SW 1271 (cell line): Measurements from ENCODE around the gene COL18A1.
"Not testable (repeated sequence)": the region's sequence is repeated elsewhere in the genome, so short reads cannot be mapped to it uniquely, and the experiment has no call there.

Source experiments
- DNase-seq, 2 experiments: peaks; one replicate each; lab custom pipeline; 2025; lab: John Stamatoyannopoulos, UW

The COL18A1 gene

DNA sequence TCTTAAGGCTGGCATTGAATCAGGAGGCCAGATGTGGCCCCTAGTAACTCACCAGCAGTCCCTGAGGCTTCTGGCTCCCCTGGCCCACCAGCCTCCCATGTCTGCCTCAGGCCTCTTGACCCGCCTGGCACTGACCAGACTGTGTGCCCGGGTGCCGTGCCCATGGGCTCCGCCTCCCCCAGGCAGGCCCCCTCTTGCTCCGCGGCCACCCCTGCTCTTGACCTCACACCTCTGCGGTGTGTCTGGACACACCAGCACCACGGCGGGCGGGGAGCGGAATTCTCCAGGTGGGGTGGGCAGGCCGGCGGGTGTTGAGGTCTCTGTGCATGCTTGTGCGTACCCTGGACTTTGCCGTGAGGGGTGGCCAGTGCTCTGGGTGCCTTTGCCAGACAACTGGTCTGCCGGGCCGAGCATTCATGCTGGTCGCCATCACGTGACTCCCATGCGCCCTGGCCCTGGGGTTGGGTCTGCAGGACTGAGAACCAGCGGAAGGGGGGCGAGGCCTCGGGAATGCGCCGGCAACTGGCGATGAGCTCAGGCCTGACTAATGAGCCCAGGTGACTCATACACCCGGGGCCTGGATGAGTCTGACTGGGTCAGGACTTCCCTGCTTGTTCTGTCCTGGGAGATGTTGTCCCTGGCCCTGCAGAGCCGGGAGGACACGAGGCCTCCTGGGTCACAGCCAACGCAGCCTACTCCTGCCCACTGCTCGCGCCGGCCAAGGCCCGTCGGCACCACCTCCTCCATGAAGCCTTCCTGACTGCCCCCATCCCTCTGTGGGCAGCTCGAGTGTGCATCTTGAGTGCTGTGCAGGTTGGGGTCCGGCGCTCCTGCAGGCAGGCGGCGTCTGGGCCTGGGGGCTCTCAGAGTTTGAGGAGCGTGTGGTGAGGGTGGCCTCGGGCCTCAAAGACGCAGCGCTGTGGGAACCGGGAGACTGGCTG lies 22.6 kb downstream of the COL18A1 start:
- DNase-seq: peak; percentile 34 to 49

DNA sequence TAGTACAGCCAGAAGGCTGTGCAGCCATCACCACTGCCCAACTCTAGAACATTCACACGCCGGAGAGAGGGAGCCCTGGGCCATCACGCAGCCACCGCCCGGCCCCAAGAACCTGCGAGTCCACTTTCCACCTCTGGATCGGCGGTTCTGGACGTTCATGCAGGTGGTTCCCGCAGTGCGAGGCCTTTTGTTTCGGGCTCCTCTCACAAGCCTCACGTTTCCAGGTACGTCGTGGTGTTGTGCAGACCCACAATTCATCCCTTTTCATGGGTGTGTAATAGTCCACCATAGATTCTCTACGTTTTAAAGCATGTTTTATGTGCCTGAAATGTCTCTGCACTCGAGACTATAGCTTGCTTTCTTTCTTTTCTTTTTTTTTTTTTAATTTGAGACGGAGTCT lies 23.6 kb downstream of the COL18A1 start:
- DNase-seq: no peak

DNA sequence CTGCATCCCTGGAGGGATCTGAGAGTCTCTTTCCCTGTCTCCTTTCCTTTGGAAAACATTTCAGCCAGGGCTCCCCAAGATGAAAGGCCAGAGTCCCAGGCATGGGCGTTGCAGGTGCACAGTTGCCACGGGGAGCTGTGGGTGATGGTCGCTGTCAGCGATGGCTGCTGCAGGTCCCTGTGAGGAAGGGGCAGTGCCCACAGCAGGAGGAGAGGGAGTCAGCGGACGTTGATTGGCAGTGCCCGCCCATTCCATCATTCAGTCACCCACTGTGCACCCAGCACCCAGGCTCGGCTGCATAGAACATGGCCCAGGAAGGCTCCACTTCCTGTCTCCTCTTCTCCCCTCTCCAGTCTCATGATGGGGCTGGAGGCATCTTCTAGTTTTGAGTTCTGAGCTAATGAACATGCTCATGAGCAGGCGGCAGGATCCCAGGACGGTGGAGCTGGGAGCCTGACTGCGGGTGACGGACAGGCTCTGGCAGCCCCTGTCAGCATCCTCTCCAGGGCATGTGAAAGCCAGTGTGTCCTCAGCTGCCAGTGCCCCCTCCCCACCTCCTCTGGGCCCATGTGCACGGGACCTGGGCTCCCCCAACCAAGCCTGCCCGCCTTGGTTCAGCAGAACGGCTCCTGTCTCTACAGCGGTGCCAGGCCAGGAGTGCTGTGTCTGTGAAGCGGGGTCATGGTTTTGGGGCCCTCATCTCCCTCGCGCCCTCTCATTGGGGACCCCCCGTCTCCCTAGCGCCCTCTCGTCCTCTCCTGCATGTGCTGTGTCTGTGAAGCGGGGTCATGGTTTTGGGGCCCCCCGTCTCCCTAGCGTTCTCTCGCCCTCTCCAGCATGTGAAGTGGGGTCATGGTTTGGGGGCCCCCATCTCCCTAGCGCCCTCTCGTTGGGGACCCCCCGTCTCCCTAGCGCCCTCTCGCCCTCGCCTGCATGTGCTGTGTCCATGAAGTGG lies 24.5 kb downstream of the COL18A1 start:
- no peak for DNase-seq

DNA sequence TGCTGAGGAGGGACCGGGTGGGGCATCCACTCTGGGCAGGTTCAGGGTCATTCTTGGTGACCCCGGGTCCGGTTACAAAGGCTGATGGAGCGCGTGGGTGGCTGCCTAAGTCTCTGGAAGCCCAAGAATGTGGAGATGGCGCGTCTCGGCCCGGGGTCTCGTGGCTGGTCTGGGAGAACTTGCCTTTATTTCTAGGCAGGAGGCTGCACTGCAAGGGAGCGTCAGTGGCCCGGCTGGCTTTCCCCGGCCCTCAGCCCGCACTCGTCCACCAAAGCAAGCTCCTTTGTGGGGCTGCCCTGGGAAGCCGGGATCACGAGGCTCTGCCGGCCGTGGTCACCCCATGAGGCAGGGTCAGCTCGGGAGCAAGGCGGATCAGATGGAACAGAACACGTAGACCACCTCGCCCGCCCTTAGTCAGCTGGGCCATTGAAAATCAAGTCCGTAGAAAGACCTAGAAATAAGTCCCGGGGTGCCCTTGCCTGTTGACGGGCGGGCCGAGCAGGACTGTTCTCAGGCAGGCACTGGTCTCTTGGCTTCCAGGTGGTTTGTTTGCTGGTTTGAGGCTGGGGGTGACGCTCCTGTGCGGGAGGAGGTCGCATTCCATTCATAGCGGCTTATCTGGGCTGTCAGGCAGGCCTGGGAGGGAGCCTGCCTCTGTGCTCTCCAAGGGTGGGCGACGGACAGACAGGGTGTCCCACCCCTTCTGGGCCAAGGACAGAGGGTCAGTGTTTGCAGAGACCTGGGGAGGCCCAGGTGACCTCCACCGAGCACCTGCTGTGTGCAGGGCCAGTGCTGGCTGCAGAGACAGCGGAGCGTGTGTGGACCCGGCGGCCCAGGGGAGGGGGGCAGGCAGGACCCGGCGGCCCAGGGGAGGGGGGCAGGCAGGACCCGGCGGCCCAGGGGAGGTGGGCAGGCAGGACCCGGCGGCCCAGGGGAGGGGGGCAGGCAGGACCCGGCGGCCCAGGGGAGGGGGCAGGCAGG lies 25.8 kb downstream of the COL18A1 start:
- DNase-seq: no peak

DNA sequence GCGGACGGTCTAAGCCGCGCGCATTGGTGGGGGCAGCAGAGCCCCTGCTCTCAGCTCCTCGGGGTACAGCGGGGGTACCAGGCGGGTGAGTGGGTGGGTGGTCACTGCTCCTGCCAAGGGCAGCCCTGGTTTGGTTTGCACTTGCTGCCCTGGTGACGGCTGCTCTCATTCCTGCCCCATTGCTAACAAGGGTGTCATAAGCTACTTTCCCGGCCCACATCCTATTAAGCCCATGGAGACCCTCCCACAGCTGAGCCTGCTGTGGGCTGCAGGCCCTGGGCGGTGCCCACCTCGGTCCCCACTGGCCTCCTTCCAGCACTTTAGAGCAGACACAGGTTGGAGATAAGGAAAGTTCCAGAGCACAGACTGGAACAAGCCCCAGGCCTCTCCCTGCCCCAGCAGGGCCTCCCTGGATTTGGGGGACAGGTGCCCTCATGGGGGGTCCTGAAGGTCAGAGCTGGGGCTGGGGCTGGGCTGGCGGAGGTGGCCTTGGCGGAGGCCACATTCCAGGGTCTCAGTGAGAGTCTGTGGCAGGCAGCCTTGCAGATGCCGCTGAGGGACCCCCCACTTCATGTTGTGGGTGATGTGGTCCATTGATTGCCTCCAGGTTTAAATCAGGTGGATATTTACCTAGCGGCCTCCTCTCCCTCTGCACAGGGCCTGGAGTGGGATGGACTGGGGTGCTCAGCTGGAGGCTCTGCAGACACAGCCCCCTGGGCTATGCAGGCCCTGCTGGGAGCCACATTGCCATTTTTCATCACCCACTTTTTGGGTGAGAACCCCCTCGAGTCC lies 27.0 kb downstream of the COL18A1 start:
- DNase-seq: no peak

DNA sequence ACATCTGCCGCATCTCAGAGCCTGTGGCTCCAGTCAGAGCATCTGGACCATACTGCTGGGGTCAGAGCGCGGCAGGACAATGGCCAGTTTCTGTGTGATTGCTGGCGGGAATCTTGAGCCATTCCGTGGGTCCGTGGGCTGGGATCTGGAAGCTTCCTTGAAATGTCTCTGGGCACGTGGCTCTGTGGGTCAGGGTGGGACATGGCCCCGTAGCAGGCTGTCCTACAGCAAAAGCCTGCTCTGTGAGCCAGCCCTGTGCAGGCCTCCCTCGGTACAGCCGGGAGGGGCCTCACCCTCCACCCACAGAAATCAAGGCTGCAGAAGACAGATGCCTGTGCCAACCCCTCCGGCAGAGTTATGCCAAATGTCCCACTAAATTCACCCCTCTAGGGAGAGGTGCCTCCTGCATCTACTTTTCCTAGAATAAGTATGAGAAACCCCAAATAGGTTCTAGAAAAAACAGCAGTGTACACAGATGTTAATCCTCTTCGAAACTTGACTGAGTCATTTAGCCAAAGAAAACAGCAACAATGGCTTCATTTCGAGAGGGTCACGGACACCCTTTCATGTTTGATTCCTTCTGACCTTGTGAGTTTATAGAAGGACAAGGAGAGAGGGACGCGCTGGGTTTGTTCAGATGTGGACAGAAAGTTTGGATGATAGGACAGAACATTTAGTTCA lies 27.8 kb downstream of the COL18A1 start:
- no peak for DNase-seq

DNA sequence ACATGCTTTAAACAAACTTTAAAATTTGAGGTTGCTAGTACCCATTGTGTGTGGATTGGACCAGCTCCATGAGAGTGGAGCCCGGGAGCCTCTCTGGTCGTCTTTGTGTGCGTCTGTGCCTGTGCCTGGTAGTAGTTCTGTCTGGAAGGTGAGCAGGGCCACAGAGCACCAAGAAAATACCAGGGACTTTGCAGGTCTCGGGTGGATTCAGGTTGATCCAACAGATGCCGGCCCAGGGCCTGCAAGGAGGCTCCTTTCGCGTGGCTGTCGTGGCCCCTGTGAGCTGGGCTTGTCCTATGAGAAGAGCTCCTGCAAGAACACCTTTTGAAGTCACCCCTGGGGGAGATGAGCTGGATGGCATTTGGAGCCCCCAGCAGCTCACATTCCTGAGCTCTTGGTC lies 28.3 kb downstream of the COL18A1 start:
- no peak for DNase-seq

DNA sequence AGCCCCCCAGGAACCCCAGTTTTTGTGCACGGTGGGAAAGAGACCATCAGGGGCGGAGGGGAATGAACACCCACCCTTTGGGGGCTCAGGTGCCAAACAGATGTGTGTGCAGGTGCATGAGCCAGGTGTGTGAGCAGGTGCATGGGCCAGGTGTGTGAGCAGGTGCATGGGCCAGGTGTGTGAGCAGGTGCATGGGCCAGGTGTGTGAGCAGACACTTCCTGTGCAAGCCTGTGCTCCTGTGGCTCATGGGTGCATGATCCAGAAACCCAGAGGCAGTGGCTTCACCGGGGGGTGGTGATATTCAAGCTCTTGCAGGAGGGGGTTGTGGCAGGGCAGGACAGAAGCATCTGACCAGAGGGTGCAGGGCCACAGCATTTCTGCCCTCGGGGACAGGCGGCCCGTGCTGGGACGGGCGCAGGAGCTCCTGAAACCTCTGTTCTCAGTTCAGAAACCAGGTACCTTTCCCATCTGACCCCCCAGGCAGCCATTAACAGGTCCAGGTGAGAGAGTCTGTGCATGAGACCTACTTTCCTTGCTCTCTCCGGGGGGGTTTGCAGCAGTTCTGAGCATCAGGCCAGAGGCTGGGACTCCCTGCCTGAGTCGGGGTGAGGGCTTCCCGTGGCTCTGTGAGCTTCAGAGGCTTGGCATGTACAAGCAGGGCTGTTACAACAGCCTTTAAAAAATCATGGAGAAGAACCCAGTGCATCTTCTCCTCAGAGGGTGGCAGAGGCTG lies 29.1 kb downstream of the COL18A1 start:
- DNase-seq: no peak

DNA sequence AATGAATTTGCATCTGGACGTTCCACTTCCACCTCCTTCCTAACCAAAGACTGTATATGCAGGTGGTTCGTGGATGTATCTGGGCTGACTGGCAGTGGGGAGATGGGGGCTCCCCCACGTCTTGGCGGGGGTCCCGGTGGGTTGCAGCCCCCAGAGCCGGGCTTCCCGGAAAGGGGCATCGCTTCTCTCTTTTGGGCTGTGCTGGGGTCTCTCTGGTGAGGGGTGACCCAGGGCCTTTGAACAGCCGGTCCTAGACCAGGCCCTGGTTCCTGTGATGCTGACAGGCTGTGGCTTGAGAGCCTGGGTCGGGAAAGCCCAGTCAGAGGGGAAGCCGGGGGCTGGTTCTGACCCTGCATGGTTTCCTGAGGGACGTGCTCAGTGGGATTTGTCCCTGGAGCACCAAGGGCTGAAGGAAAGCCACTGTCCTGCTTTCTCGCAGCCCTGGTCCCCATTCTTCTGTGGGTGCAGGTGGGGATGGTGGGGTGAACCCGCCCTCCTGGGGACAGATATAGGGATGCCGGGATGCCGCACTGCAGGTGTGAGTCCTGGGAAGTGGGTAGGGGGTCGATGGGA lies 29.8 kb downstream of the COL18A1 start:
- DNase-seq: no peak

DNA sequence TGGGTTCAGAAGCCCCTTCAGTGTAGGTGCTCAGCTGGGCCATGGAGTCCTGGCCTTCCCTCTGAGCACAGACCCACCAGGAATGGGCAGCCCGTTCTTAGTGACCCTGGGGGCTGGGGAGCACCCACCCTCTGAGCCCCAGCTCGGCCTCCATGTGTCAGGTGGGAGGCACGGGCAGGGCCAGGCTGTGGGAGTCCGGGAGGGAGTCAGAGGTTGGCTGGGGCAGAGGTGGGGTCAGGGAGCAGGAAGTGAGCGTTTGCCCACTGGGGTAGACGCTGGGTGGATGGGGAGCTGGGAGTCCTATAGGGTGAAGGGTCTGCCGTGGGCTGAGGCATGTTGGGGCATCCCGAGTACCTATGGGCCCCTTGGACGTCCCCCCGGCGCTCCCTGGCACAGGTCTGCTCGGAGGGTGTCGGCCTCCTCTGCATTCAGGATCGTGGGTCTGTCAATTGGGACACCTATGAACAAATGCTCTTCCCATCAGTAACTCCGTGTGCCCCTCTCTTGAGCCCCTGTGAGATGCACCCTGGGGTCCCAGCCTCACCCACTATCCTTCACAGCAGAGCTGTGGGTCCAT lies 30.5 kb downstream of the COL18A1 start:
- no peak for DNase-seq

DNA sequence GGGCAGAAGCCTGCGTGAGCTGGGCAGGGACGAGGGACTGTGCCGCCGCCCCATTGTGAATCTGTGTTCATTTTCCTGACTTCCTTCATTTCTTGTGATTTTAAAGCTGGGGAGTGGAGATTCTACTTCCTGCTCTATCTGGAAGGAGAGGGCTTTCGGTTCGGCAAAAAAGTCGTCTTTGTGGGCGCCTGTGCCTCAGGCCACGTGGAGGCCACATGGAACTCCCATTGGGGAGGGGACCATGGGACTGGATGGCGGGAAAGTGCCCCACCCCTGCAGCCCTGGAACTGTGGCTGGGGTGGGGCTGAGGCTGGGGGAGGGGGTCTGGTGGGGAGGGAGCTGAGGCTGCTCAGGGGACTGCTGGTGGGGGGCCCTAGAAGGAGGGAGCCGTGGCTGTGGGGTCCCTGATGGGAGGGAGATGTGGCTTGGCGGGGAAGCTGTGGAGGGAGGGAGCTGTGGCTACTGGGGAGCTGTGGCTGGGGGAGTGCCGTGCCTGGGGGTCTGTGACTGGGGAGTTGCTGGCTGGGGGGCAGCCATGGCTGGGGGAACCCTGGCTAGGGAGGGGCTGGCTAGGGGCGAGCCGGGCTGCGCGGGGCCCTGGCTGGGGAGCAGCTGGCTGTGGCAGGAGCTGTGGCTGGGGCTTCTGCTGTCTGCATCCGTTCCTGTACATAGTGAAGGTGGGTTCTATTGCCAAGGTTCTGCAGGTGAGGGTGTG lies 31.5 kb downstream of the COL18A1 start:
- DNase-seq: no peak

DNA sequence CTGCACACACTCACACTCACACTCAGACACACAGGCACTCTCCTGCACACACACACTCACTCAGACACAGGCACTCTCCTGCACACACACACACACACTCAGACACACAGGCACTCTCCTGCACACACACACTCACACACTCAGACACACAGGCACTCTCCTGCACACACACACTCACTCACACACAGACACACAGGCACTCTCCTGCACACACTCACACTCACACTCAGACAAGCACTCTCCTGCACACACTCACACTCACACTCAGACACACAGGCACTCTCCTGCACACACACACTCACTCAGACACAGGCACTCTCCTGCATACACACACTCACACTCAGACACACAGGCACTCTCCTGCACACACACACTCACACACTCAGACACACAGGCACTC lies 32.9 kb downstream of the COL18A1 start:
- DNase-seq: not testable (repeated sequence)

DNA sequence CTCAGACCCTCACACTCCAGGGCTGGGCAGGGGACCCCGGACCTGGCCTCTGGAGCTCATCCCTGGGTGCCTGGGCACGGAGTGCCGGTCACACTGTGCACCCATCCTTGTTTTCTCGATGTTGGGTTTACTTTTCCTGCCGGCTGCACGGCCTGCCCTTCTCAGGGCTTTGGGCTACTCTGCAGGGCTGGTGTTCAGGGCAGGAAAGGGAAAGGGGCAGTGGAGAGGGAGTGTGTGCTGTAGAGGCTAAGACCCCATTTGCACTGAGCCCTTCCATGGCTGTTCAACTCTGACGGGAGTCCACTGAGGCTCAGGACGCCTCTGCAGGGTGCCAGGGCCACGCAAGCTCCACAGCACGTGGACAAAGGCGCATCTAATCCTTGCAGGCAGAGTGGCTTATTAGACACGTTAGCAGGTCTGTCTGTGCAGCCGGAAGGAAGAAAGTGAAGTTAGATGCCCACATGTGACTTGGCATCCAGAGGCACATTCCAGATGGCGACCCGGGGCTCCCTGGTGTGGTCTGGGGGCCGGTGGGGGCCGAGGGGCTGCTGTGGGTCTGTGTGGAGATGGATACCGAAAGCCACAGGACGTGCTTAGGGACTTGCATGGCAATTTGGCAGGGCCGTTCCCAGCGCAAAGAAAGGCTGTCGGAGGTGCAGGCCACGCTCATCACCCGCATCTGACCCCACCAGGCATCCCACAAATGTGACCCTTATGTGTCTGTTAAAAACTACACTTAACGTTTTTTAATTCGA lies 33.6 kb downstream of the COL18A1 start:
- no peak for DNase-seq

DNA sequence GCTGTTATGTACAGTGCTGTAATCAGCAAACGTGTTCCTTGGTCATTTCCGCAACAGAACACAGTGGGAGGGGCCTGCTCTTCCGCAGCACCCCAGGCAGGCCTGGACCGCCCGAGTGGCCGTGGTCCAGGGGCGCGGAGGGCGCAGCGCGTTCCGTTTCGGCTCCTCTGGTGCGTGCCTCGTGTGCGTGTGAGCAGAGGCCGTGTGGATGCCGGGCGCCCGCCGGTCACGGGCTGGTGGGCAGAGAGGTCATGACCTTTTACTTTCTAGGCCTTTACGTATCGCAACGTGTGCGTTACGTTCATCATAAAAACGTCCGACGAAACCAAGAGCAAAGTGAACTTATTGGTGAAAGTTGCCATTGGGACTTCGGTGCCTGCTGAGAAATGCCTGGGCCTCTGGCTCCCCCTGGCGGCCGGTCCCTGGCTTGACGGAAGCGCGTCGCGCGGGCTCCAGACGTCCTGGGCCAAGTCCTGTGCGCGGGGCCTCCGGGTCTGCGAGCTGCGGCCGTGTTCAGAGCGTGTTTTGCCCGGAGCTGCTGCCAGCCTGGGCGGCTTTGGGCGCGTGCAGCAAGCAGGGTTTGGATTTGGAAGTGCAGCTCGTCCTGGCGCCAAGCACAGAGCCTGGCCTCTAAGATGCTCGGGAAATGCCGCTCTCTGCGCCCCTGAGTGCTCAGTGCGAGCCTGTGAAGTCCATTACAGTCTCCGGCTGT lies 34.4 kb downstream of the COL18A1 start:
- peak; percentile 31 to 53 for DNase-seq

DNA sequence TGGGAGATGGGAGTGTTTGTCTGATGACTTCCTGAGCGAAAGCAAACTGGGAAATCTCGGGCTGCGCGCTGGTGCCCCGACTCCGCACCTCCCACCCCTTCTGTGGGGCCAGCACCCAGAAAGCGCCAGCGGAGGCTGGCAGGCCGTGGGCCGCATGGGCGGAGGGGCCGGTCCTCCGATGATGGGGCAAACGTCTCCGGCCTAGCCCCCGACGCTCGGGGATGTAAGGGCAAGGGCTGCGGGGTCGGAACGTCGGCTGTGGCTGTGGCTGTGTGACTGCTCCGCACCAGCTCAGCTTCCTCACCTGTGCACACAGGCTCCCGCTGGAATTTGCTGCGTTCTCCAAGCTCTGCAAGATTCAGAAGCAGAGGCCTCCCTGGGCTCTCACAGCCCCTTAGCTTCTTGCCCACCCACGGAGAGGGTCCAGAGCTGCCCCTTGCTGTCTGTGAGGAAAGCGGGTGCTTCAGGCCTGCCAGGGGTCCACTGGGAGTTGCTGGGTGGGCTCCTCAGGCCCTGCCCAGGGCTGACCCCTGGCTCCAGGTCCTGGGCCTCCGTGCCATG lies 35.0 kb downstream of the COL18A1 start:
- DNase-seq: no peak

DNA sequence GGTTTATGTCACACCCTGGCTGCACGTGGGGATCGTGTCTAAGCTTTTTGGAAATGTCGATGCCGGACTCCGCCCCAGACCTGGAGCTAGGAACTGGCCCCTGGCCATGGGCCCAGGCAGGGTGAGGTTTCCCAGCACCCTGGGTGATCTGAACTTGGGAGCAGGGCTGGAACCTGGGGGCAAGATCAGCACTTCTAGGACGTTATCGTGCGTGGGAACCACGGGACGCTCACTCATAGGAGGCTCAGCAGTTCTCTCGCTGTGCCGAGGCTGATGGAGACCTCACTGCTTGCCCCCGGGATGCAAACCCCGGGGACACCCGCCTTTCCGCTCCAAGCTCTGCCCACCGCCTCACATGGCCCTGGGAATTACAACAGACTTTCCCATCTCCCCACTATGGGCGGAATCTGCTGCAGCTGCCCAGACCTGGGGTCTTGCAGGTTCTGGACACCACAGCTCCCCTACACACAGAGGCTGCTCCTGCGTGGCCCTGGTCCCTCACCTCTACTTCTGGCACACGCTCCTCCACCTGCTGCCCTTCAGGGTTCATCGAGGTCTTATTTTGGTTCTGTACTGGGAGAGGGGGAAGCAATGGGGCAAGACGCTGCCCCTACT lies 35.9 kb downstream of the COL18A1 start:
- DNase-seq: no peak
